Nephron progenitor cell (in vitro differentiated cells): ENCODE results near the gene ITGB7.

Experiments used
- DNase-seq: peaks from one replicate; pipeline ENCODE4 v3.0.0; 2021
- H3K27ac Mint-ChIP-seq: 2 replicates; pipeline ENCODE4 v1.8.0; 2021; ENCODE audit warnings: mild to moderate bottlenecking, moderate library complexity, mixed read lengths
- H3K27me3 Mint-ChIP-seq: 2 replicates; pipeline ENCODE4 v1.8.0; 2021; ENCODE audit warnings: mild to moderate bottlenecking, low read depth, mixed read lengths; ENCODE audit not compliant: poor library complexity
- H3K36me3 Mint-ChIP-seq: 2 replicates; pipeline ENCODE4 v1.8.0; 2021; ENCODE audit warnings: low read depth, mixed read lengths
- H3K4me1 Mint-ChIP-seq: 2 replicates; pipeline ENCODE4 v1.8.0; 2021; ENCODE audit warnings: mixed read lengths
- H3K4me3 Mint-ChIP-seq: 2 replicates; pipeline ENCODE4 v1.8.0; 2021; ENCODE audit warnings: mild to moderate bottlenecking, moderate library complexity, mixed read lengths
- H3K9me3 Mint-ChIP-seq: 2 replicates; pipeline ENCODE4 v1.8.0; 2021; ENCODE audit warnings: mild to moderate bottlenecking, moderate library complexity, mixed read lengths
- TF ChIP-seq, protein P1 (sequence below): fragments of 200-600 bp; sonication (generic); IDR thresholded peaks from 2 replicates; pipeline ENCODE4 v1.5.0; 2021; ENCODE audit warnings: antibody characterized with exemption

The ITGB7 gene

DNA sequence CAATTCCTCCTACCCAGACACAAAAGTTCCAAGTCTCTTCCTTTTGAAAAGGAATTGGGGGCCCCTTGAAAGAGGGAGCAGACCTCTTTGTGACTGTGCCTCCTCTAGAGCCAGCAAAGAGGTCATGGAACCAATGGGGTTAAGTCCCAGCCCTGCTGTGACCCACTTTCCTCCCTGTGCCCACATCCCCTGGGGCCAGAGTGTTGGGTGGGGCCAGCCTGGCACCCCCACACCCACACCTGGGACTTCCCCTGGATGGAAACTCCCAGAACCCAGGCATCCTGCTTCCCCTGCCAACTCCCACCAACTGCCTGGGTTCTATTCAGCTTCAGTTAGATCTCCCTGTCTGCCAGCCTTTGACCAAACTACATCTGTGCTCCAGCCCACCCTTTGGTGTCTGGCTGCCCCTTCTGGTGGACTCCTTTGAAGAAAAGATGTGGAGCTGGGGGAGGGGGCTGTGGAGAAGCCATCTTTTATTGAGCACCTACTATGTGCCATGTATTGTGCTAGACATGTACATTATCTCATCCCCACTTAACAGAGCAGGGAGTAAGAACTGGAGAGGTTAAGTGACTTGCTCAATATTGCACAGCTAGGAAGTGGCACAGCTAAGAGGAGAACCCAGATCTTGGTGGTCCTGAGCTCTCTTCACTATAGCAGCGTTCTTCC, 29.5 kb upstream of the ITGB7 start:
- TF ChIP-seq, protein P1, sequence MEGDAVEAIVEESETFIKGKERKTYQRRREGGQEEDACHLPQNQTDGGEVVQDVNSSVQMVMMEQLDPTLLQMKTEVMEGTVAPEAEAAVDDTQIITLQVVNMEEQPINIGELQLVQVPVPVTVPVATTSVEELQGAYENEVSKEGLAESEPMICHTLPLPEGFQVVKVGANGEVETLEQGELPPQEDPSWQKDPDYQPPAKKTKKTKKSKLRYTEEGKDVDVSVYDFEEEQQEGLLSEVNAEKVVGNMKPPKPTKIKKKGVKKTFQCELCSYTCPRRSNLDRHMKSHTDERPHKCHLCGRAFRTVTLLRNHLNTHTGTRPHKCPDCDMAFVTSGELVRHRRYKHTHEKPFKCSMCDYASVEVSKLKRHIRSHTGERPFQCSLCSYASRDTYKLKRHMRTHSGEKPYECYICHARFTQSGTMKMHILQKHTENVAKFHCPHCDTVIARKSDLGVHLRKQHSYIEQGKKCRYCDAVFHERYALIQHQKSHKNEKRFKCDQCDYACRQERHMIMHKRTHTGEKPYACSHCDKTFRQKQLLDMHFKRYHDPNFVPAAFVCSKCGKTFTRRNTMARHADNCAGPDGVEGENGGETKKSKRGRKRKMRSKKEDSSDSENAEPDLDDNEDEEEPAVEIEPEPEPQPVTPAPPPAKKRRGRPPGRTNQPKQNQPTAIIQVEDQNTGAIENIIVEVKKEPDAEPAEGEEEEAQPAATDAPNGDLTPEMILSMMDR = no peak
- Mint-ChIP-seq H3K36me3 (no peaks in the 10 kb centered on the region), H3K4me3 (no peak overlapping the region), H3K4me1 (peaks cover 49% of the 10 kb centered on the region), H3K27ac (no peak overlapping the region), H3K27me3 (peaks cover 12% of the 10 kb centered on the region), H3K9me3 (no peaks in the 10 kb centered on the region)
- no peak for DNase-seq

DNA sequence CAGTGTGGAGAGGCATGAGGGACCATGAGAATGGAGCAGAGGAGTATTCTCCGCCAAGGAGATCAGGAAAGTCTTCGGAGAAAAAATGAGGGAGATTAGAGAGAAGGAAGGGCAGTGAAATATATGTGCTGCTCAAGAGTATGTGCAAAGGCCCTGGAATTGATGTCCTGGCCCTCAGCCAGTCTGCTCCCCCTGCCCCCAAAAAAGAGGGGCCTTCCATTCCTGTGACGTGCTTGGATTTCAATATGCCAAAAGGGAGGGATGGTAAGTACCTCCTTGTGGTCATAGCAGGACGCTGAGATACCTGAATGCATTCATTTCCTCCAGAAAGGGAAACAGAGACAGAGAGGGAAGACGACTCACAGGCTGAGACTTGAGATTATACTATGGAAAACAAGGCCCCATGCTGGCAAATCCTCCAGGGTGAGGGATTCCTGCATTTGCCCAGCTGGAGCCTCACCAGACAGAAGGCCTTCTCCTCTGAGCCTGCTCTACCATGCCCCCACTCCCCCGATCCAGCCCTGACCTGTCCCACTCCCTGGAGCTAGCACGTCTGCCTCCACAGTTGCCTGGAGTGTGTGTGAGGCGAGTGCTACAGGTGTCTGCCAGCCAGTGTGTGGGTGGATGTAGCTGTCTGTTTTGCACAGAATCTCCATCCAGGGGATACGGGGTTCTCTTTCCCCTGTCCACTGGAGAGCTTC, 28.8 kb upstream of the ITGB7 start:
- H3K36me3 Mint-ChIP-seq = no peaks in the 10 kb centered on the region
- peak overlapping the region; percentile 18 for H3K27ac Mint-ChIP-seq
- no peak for DNase-seq
- H3K9me3 Mint-ChIP-seq = no peaks in the 10 kb centered on the region
- no peak overlapping the region for H3K4me3 Mint-ChIP-seq
- H3K27me3 Mint-ChIP-seq = peaks cover 12% of the 10 kb centered on the region
- TF ChIP-seq, protein P1 = no peak
- peaks cover 49% of the 10 kb centered on the region for H3K4me1 Mint-ChIP-seq

DNA sequence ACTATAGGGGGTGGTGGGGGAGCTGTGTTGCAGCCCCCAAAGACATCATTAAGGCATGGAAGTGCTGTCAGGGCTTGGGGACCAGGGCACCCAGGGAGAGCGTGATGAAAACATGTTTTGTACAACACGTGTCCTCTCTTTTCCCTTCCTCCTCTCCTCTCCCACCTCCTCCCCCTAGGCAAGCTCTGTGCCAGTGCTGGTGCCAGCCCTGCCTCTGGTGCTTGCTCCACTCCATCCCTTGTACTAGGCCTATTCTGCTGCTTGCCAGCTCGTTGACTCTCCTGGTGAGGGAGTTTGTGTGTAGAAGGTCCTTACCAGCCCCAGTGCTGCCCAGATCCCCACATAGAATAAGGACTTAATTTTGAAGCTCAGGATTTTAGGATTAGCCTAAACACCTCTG, 28.1 kb upstream of the ITGB7 start:
- DNase-seq = no peak
- H3K27ac Mint-ChIP-seq = no peak overlapping the region
- peaks cover 48% of the 10 kb centered on the region for H3K4me1 Mint-ChIP-seq
- no peaks in the 10 kb centered on the region for H3K36me3 Mint-ChIP-seq
- H3K27me3 Mint-ChIP-seq = peaks cover 12% of the 10 kb centered on the region
- TF ChIP-seq, protein P1 = no peak
- H3K9me3 Mint-ChIP-seq = no peaks in the 10 kb centered on the region
- no peak overlapping the region for H3K4me3 Mint-ChIP-seq

DNA sequence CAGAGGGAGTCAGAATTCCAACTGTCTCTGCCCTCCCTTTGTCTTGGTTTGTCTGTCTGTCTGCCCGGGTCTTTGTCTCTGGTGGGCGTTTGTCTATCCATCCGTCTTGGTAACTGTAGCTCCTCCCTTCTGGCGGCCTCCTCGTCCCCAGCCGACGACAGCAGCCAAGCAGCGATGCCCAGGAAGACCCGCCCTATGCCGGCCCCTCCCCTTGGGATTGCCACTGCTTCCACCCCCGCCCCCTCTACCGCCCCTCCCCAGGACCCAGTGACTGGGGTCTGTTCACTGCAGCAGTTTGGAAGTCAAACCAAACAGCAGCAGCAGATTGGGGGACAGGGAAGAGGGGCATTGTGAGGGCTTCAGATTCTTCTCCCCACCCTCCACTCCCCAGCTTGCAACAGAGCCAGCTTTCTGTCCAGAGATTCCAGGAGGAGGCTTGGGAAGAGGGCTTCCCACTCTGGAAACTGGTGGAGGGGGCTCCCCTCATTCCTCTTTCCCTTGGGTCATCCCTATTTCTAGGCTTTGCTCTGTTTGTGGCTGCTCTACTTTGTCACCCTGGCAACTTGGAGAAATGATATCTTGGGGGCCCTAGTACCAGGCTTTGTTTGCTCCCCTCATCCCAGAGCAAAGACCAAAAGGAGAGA, 27.3 kb upstream of the ITGB7 start:
- H3K9me3 Mint-ChIP-seq = no peaks in the 10 kb centered on the region
- DNase-seq = peak; percentile 73
- H3K36me3 Mint-ChIP-seq = no peaks in the 10 kb centered on the region
- peaks cover 12% of the 10 kb centered on the region for H3K27me3 Mint-ChIP-seq
- TF ChIP-seq, protein P1 = no peak
- H3K4me3 Mint-ChIP-seq = peak overlapping the region; percentile 70
- H3K4me1 Mint-ChIP-seq = peaks cover 53% of the 10 kb centered on the region
- peak overlapping the region; percentile 64 for H3K27ac Mint-ChIP-seq

DNA sequence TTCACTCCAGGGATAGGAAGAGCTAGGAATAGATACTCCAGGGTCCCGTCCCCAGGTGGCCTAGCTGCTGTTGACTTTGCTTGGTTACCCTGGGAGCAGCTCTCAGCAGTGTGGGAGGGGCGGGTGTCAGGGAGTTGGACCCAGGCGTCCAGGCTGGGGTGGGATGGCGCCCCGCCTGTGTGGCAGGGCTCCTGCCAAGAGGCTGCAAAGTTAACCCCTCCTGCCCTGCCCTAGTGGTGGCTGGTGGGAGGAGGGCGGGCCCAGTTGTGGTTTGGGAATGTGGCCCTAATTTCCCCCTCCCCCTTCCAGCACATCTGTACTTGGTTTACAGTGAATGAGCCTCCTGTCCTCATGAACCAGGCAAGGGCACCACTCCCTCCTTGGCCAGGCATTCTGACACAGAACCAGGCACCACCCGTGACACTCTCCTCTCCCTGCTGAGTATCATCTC, 26.6 kb upstream of the ITGB7 start:
- H3K27me3 Mint-ChIP-seq = peaks cover 12% of the 10 kb centered on the region
- peak overlapping the region; percentile 72 for H3K4me3 Mint-ChIP-seq
- TF ChIP-seq, protein P1 = no peak
- peak overlapping the region; percentile 64 for H3K27ac Mint-ChIP-seq
- peaks cover 53% of the 10 kb centered on the region for H3K4me1 Mint-ChIP-seq
- H3K9me3 Mint-ChIP-seq = no peaks in the 10 kb centered on the region
- no peaks in the 10 kb centered on the region for H3K36me3 Mint-ChIP-seq
- no peak for DNase-seq
